HG02973 (cell line): Measurements from ENCODE around the gene RNF182.
"Not testable (repeated sequence)": the region's sequence is repeated elsewhere in the genome, so short reads cannot be mapped to it uniquely, and the experiment has no call there.

Experiments
- ATAC-seq: cut with Tn5 transposase; IDR thresholded peaks from one replicate; pipeline ENCODE4 v1.9.1; 2021; ENCODE audit warnings: moderate library complexity; ENCODE audit not compliant: unreplicated experiment

The RNF182 gene, protein sequence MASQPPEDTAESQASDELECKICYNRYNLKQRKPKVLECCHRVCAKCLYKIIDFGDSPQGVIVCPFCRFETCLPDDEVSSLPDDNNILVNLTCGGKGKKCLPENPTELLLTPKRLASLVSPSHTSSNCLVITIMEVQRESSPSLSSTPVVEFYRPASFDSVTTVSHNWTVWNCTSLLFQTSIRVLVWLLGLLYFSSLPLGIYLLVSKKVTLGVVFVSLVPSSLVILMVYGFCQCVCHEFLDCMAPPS

DNA sequence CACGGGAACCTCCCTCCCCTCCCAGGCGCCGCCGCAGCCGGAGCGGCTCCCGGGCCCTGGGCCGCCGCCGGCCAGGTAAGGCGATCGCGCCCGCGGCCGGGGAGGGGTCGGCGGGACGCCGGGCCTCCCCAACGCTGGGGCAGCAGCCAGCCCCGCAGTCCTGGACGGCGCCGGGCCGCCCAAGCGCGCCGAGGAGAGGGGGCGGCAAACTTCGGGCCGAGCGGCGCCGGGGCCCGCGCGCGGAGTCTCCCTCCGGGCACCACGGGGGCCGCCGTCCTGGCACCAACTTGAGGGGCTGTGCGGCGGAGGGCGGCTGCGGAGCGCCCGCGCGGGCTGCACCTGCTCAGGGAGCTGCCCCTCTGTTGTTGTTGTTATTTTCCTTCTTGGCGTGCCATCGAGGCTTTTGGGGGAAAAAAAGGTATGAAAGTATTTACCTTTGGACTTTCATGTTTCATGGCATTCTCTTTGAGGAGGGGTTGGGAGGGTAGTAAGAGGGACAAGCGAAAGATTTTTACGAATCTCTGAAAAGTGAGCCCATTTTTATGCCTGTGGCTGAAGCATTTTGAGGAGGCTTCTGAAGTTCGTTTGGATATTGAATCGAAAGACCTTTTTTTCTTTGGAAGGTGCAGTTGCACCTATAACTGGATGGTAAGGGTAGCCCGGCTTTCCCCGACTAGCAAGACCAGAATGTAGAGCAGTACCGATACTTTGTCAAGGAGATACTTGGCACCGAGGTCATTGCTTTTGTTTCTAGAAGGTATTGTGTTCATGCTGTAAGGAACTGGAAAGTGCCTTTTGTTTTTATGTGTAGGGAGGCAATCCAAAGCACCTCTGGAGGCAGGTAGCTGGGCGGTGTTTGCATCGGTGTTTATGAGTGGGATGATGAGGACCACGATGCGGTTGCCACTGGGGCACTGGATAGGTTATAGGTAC is at the start of gene RNF182:
Gene RNF182 (plus strand): TSS at position 4 of the 933 bp plus-strand sequence. CDS start 52,168 bp downstream, outside the sequence.
- no peak for ATAC-seq

DNA sequence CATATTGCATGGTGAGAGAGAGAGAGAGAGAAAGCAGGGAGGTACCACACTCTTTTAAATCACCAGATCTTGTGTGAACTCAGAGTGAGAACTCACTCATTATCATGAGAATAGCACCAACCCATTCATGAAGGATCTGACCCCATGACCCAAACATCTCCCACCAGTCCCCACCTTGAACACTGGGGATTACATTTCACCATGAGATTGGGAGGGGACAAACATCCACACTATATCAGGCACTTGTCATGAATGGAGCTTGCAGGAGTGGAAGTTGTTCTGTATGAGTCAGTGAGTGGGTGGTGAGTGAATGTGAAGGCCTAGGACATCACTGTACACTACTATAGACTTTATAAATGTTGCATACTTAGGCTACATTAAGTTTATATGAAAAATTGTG is 47.7 kb upstream of the RNF182 start:
- no peak for ATAC-seq

DNA sequence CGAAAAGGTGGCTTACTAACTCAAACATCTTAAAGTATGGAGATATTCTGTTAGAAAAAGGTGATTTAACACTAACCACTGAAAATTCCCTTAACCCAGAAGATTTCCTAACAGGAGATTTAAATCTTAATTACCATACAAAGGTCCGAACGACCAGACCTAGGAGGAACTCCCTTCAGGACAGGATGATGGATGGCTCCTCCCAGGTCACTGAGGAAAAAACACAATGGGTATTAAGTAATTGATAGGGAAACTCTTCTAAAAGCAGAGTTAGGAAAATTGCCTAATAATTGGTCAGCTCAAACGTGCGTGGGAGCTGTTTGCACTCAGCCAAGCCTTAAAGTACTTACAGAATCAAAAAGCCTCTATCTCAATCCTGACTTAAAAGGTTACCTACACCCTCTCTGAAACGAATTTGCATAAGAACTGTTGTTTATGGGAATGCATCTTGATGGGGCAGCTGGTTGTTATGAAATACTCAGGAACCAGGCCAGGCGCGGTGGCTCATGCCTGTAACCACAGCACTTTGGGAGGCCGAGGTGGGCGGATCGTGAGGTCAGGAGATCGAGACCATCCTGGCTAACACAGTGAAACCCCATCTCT is 44.6 kb upstream of the RNF182 start:
- not testable (repeated sequence) for ATAC-seq

DNA sequence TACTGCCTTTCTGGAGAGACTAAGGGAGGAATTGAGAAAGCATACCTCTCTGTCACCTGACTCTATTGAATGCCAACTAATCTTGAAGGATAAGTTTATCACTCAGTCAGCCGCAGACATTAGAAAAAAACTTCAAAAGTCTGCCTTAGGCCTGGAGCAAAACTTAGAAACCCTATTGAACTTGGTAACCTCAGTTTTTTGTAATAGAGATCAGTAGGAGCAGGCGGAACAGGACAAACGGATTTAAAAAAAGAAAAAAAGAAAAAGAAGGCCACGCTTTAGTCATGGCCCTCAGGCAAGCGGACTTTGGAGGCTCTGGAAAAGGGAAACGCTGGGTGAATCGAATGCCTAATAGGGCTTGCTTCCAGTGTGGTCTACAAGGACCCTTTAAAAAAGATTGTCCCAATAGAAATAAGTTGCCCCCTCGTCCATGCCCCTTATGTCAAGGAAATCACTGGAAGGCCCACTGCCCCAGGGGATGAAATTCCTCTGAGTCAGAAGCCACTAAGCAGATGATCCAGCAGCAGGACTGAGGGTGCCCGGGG is 43.1 kb upstream of the RNF182 start:
- no peak for ATAC-seq

DNA sequence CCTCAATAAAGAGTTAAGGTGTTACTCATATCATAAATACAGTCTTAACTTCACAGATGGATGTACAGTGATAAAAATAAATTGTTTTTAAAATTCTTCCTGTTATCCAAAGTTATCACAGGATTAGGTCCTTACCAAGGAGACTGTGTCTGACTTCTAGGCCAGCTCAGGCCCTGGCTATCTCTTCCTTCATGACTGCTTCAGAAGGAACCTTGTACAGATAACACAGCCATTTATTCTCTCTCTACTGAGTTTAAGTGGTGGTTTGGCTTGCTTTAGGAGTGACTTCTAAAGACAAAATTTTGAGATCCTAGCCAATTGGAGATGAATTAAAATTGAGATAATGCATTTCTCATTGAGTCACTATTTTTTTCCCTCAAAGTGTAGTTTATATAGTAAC is 40.8 kb upstream of the RNF182 start:
- no peak for ATAC-seq

DNA sequence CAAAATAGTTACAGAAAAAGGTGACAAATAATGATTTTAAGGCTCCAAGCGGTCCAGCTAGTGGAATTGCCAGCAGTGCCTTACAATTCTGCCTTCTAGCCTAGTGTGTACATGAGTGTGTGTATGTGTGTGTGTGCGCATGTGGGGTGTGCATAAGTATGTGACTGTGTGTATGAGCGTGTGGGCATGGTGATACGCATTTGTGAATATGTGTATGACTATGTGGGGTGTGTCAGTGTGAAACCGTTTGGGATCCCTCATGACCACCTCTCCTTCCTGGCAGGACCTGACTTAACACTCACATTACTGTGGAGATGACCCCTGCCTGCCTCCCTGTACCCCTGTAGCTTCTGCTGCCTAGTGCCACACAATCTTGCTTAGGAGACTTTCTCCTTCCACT is 40.4 kb upstream of the RNF182 start:
- no peak for ATAC-seq

DNA sequence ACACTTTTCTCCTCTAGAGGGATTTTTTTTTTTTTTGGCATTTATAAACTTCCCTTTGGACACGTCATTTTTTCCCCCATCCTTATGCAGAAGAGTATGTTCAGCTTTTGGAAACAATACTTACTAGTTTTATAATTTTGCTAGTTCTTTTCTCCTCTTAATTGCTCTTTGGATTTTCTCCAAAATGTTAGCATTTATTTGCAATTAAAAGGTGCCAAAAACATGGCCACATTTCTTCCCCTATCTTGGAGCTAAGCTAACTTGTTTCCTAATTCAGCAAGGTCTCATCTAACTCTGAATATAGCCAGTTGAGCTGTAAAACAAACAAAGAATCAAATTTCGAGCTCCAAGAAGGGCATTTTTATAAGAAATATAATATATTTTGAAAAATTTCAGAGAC is 39.2 kb upstream of the RNF182 start:
- no peak for ATAC-seq

DNA sequence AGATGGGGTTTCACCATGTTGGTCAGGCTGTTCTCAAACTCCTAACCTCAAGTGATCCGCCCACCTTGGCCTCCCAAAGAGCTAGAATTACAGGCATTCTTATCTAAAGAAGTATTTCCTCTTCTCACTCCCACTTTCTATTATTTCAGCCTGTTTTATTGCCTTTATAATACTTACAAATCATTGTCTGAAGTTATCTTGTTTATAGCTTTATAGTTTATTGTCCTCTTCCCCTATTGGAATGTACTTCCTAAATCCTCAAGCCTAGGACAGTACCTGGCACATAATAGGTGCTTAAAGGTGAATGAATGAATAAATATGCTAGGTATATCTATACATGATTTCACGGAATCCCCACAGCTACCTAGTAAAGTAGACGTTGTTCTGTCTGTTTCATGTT is 37.8 kb upstream of the RNF182 start:
- ATAC-seq, result no peak

DNA sequence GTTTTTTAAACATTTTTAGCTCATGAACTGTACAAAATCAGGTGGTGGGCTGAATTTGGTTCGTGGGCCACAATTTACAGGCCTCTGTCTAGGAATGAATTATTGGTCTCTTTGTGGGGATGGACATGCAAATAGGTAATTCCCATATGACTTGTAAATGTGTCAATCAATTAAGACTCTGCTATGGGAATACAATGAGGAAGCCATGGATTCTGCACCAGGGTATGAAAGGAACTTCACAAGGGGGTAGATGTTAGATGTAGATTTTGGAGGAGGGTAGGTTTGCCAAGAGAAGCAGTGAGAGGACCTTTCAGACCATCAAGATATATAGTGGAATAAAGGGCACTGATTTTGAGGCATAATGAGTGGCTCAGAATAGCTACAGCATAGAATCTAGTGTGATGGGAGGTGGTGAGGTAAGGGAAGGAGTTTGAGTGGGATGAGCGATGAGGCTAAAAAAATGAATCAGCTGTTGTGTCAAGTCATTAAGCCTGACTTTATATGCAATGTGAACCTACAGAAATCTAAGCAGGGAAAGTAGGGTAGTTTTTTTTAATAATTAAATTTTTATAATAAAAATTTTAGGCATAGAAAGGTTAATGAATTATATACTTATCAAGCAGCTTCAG is 32.6 kb upstream of the RNF182 start:
- ATAC-seq, result no peak

DNA sequence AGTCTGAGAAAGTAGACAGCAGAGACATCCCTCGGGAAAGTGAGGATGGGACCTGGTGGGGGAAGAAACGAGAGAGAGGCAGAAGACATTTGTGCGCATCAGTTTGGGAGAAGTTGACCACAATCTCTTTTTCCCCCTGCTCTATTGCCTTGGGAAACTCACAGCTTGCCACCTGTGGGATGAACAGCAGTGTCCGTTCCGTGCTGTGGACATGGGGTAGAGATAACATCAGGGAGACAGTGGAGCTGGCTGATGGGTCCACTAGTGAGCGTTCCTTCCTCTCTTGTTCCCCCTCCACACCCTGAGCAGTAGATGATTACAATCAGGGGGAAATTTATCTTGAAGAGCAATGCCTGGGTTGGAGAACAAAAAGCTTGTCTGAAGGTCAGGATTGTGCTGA is 21.8 kb upstream of the RNF182 start:
- no peak for ATAC-seq

DNA sequence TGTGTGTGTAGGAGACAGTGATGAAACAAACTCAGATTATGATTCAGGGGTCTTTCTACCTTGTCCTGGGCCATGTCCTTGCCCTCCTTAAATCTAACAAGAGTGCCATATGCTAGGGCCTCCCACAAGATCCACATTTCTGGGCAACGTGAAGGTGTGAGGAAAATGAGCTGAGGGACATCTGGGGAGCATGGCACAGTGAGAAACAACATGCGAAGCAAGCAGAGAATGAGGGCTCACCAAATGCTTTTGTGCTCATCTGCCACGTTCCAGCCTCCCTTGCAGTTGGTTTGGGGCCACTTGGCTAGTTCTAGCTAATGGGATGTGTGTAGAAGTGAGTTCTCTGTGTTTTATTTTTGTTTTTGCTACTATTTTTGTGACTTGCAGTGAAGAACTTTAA is 21.4 kb upstream of the RNF182 start:
- no peak for ATAC-seq

DNA sequence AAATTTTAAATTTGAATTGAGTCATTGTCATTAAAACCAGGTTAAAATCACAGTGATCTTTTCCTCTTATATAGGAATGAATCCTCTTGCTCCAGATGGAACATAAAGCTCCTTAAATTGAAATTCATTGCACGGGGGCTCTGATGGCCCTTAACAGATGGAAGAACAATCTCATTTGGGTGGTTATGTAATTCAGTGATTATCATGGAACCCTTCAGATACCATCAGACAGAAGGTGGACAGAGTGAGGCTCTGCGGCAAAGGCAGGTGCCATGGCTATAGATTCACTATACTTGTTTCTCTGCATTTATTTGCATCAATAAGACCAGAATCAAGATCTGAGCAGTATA is 17.8 kb upstream of the RNF182 start:
- ATAC-seq, result no peak

DNA sequence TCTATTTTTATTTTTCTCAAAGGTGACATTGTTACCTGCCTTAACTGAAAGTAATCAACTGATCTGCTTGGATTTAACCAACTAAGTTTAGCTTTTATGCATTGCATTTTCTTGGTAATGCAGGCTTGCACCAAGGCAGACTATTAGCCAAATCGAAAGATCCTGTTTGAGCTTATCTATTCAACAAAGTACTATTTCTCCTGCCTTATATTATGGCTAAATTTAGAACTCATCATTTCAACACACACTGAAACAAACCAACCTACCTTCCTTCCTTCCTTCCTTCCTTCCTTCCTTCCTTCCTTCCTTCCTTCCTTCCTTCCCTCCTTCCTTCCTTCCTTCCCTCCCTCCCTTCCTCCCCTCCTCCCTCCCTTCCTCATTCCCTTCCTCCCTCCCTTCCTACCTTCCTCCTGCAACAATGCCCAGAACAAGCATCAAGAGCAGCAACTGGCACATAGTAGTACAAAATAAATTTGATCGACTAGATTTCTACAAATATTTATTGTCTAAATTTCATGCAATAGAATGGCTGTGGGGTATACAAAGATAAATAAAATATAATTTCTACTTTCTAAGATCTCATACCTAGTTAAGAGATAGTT is 17.0 kb upstream of the RNF182 start:
- no peak for ATAC-seq

DNA sequence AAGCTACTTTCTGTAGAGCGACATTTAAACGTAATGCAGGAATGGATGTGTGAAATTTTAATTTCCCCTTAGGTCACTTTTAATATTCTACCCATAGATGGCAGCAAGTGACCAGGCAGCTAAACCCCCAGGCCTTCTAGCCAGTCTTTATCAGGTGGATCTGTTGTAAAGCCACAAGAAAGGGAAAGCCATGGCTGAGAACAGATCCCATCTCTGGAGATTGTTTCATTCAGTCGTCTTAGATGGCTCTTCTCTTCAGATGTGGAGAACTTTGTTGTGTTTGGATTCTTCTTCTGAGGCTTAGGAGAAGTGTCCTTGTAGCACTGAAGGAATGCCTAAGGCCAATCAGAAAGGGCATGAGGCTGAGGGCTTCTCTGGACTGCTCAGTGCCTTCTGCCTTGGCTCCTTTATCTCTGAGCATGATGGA is 15.8 kb upstream of the RNF182 start:
- ATAC-seq, result no peak

DNA sequence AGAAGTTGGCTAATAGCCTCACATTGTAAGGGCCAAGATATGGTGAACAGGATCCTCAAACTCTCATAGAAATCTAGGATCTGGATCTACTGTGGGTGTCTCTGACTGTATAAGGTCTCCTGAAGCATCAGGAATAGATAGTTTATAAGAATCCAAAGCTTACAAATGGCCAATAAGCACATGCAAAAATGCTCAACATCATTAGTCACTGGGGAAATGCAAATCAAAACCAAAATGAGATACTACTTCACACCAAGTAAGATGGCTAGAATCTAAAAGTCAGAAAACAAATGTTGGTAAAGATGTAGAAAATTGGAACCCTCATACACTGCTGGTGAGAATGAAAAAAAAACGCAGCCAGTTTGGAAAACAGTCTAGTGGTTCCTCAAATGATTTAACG is 14.3 kb upstream of the RNF182 start:
- no peak for ATAC-seq

DNA sequence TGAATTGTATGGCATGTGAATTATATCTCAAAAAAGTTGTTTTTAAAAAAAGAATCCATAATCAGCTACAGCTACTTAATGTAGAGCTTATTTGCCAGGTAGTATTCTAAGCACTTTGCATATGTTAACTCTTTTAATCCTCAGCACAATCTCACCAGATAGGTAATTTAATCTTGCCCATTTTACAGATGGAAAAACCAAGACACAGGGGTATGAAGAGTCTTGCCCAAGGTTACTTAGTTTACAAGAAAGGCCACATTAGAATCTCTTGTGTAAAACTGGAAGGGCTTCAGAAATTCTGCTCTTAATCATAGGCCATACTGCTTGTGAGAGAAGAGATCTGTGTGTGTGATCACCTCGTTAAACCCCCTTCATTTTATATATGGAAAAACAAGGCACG is 13.4 kb upstream of the RNF182 start:
- ATAC-seq, result no peak

DNA sequence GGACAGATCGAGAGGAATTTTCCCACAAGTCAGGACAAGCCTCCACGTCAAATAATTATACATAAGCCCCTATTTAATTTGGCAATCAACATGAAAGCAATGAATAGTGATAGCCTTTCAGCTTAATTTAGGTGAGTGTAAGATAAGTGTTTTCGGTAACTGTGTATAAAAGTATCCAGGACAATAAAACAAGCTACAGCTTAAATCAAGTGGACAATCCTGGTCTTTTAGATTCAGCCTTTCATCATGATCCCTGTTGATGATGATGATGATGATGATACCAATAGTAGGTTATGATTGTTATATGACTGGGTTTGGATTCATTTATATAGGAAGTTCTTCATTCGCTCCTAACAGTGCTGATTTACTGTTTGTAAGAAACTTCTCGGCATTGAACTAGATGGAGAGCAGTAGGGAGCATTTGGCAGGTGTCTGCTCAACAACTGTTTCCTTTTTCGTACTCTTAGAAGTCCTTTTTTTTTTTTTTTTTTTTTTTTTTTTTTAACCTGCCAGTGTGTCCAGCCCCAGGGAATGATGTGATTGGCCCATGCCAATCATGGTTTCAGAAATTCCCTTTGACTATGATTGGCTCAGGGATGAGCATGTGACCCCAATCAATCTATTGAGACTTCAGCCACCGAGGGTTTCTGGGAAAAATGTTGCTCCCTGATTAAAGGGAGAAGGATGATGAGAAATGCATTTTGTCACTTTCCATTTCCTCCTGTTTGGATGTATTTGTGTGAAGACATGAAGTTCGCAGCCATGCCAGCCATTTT is 11.3 kb upstream of the RNF182 start:
- no peak for ATAC-seq

DNA sequence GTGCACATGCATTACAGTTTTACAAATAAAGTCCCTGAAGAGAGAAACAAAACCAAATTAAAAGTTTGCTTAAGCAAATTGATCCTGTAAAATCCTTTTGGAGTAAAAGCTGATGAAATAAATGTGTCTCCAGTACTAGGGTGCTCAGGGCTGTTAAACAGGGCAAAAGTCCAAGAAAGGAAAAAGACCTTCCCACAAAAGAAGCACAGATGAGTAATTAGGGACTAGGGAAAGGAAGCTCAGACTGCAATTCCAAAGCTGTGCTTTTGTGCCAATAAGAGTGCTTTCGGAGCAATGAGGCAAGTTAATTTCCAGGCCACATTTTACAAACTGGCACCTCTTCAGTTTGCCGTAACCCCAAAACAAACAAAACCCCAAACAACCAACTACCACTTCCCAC is 10.4 kb upstream of the RNF182 start:
- no peak for ATAC-seq

DNA sequence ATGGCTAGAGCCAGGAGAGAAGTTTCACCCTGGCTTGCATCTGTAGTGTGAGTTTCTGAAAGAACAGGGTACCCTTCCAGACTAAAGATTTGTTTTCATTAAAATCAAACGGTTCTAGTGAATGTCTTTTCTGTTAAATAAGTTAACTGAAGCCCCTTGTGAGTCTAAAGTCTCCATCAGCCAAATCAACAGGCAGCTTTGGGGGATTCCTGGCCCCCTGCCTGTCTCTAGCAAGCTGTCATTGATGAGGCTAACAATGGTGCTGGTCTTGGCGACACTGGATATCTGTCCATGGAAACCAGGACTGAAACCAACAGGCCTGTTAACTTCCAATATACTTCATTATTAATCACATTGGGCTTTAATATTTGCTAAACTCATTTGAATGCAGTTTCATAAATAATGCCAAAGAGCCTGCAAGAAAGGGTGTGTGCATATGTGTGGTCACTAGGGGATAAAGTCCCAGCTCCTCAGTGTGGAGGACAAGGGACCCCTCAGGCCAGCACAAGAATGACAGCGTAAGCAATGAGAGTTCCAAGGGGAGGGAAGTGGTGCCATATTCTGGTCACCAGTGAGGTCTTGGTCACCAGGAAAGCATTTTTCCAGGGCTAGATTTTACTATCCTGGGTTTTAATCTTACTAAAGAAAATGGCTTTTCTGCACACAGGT is 9.1 kb upstream of the RNF182 start:
- no peak for ATAC-seq
